OCI-LY3 (cell line): Measurements from ENCODE around the gene FAM171A2.

ENCODE experiments used
- EZH2phosphoT487 ChIP-seq: fragments of 200-600 bp; shearing (Covaris generic); IDR thresholded peaks from 2 replicates; pipeline ENCODE4 v1.6.1; 2018; ENCODE audit warnings: antibody characterized with exemption, mixed run types, low read depth
- TF ChIP-seq, protein P1 (sequence below): fragments of 200-600, 300-600 bp; sonication (generic); IDR thresholded peaks from 2 replicates; pipeline ENCODE4 v1.5.1; 2014; ENCODE audit warnings: antibody characterized with exemption, low read length, low read depth

- TF ChIP-seq, protein P1, sequence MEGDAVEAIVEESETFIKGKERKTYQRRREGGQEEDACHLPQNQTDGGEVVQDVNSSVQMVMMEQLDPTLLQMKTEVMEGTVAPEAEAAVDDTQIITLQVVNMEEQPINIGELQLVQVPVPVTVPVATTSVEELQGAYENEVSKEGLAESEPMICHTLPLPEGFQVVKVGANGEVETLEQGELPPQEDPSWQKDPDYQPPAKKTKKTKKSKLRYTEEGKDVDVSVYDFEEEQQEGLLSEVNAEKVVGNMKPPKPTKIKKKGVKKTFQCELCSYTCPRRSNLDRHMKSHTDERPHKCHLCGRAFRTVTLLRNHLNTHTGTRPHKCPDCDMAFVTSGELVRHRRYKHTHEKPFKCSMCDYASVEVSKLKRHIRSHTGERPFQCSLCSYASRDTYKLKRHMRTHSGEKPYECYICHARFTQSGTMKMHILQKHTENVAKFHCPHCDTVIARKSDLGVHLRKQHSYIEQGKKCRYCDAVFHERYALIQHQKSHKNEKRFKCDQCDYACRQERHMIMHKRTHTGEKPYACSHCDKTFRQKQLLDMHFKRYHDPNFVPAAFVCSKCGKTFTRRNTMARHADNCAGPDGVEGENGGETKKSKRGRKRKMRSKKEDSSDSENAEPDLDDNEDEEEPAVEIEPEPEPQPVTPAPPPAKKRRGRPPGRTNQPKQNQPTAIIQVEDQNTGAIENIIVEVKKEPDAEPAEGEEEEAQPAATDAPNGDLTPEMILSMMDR: no peak
- TF ChIP-seq EZH2phosphoT487: no peak
These were observed 3.8 kb upstream of the FAM171A2 start for GRCh38 chr17:44367231-44367979.
